ENCODE measurements around the gene RARS2. TPM values are rescaled to one million over a fixed set of nuclear protein-coding genes. Genes with fewer than 3 reads are reported as not detected.

Gene RARS2
- total RNA-seq, 1 experiment from 2014 or later = 14.8 TPM

GRCh38 chr6:87522686-87523085 is 67.1 kb downstream of the RARS2 start:
- H3K9me2 ChIP-seq (replicated peaks; ENCODE audit: low read length) = no peaks in the 10 kb centered on the region
- ATAC-seq = no peak

GRCh38 chr6:87518453-87518852 is 71.3 kb downstream of the RARS2 start:
- ChIA-PET CTCF (no interaction called here), POLR2A (ENCODE audit: unreplicated experiment) (no interaction called here)
- intact Hi-C loops (cut with micrococcal nuclease) = no loop called here

More at GRCh38 chr6:87522686-87523085, 67.1 kb downstream of the RARS2 start:
- Histone ChIP-seq H4K20me1 (ENCODE audit: low read length) (no peaks in the 10 kb centered on the region), H2AFZ (ENCODE audit: low read length) (no peak overlapping the region), H3K9ac (ENCODE audit: low read length) (no peak overlapping the region), H3K36me3 (ENCODE audit: low read depth, low read length) (peaks cover 10% of the 10 kb centered on the region), H3K4me1 (ENCODE audit: insufficient read depth, low read length) (no peaks in the 10 kb centered on the region), H3K27ac (ENCODE audit: low read length) (no peak overlapping the region), H3K27me3 (ENCODE audit: low read length) (no peaks in the 10 kb centered on the region), H3K4me2 (ENCODE audit: low read length) (no peak overlapping the region), H3K79me2 (ENCODE audit: low read length) (no peaks in the 10 kb centered on the region), H3K4me3 (ENCODE audit: low read length) (no peak overlapping the region), H3K9me3 (ENCODE audit: low read length) (no peaks in the 10 kb centered on the region), H3F3A (ENCODE audit: low read length, unreplicated experiment) (no peaks in the 10 kb centered on the region)
- intact Hi-C loops (cut with micrococcal nuclease) = no loop called here
- ChIA-PET CTCF (no interaction called here), POLR2A (ENCODE audit: unreplicated experiment) (no interaction called here)
- no peak for TF ChIP-seq EZH2phosphoT487 (IDR thresholded peaks at IDR 0.05; ENCODE audit: borderline replicate concordance, low read length)
- TF ChIP-seq, protein P1, sequence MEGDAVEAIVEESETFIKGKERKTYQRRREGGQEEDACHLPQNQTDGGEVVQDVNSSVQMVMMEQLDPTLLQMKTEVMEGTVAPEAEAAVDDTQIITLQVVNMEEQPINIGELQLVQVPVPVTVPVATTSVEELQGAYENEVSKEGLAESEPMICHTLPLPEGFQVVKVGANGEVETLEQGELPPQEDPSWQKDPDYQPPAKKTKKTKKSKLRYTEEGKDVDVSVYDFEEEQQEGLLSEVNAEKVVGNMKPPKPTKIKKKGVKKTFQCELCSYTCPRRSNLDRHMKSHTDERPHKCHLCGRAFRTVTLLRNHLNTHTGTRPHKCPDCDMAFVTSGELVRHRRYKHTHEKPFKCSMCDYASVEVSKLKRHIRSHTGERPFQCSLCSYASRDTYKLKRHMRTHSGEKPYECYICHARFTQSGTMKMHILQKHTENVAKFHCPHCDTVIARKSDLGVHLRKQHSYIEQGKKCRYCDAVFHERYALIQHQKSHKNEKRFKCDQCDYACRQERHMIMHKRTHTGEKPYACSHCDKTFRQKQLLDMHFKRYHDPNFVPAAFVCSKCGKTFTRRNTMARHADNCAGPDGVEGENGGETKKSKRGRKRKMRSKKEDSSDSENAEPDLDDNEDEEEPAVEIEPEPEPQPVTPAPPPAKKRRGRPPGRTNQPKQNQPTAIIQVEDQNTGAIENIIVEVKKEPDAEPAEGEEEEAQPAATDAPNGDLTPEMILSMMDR (conservative IDR thresholded peaks at IDR 0.05; ENCODE audit: low read depth, low read length) = no peak
- no peak for TF ChIP-seq EZH2 (IDR thresholded peaks at IDR 0.05; ENCODE audit: low read length, unreplicated experiment)
- BruUV-seq (replicated peaks) = no TSS peak
- DNase-seq = no peak

GRCh38 chr6:87514831-87515230 is 75.0 kb downstream of the RARS2 start:
- ATAC-seq (no peak), DNase-seq (no peak)
- Histone ChIP-seq H4K20me1 (ENCODE audit: low read length) (no peaks in the 10 kb centered on the region), H3K9me2 (replicated peaks; ENCODE audit: low read length) (no peaks in the 10 kb centered on the region), H3K27ac (ENCODE audit: low read length) (no peak overlapping the region), H2AFZ (ENCODE audit: low read length) (no peak overlapping the region), H3K9me3 (ENCODE audit: low read length) (no peaks in the 10 kb centered on the region), H3K36me3 (ENCODE audit: low read depth, low read length) (peaks cover 14% of the 10 kb centered on the region), H3K9ac (ENCODE audit: low read length) (no peak overlapping the region), H3K4me3 (ENCODE audit: low read length) (no peak overlapping the region), H3K79me2 (ENCODE audit: low read length) (no peaks in the 10 kb centered on the region), H3K4me1 (ENCODE audit: insufficient read depth, low read length) (no peaks in the 10 kb centered on the region), H3K4me2 (ENCODE audit: low read length) (no peak overlapping the region), H3K27me3 (ENCODE audit: low read length) (no peaks in the 10 kb centered on the region), H3F3A (ENCODE audit: low read length, unreplicated experiment) (no peaks in the 10 kb centered on the region)
- CTCF ChIA-PET = no interaction called here
- POLR2A ChIA-PET (ENCODE audit: unreplicated experiment) = no interaction called here
- TF ChIP-seq, protein P1 (conservative IDR thresholded peaks at IDR 0.05; ENCODE audit: low read depth, low read length) = no peak
- no peak for TF ChIP-seq EZH2phosphoT487 (IDR thresholded peaks at IDR 0.05; ENCODE audit: borderline replicate concordance, low read length)
- no peak for TF ChIP-seq EZH2 (IDR thresholded peaks at IDR 0.05; ENCODE audit: low read length, unreplicated experiment)
- BruUV-seq (replicated peaks) = no TSS peak
- intact Hi-C loops (cut with micrococcal nuclease) = no loop called here

More at GRCh38 chr6:87518453-87518852, 71.3 kb downstream of the RARS2 start:
- Histone ChIP-seq H3K4me3 (ENCODE audit: low read length) (no peak overlapping the region), H2AFZ (ENCODE audit: low read length) (no peak overlapping the region), H3K27ac (ENCODE audit: low read length) (no peak overlapping the region), H3K79me2 (ENCODE audit: low read length) (no peaks in the 10 kb centered on the region), H3K9ac (ENCODE audit: low read length) (no peak overlapping the region), H3K36me3 (ENCODE audit: low read depth, low read length) (peaks cover 13% of the 10 kb centered on the region), H3F3A (ENCODE audit: low read length, unreplicated experiment) (no peaks in the 10 kb centered on the region), H3K9me3 (ENCODE audit: low read length) (no peaks in the 10 kb centered on the region), H3K9me2 (replicated peaks; ENCODE audit: low read length) (no peaks in the 10 kb centered on the region), H3K4me2 (ENCODE audit: low read length) (no peak overlapping the region), H3K4me1 (ENCODE audit: insufficient read depth, low read length) (no peaks in the 10 kb centered on the region), H3K27me3 (ENCODE audit: low read length) (no peaks in the 10 kb centered on the region), H4K20me1 (ENCODE audit: low read length) (no peaks in the 10 kb centered on the region)
- BruUV-seq (replicated peaks) = no TSS peak
- no peak for DNase-seq
- TF ChIP-seq, protein P1 (conservative IDR thresholded peaks at IDR 0.05; ENCODE audit: low read depth, low read length) = no peak
- no peak for ATAC-seq
